GM18519 (cell line): ENCODE data around the gene C6orf15.

Source experiments
- ATAC-seq: cut with Tn5 transposase; IDR thresholded peaks from one replicate; pipeline ENCODE4 v1.9.1; 2021; ENCODE audit warnings: mild to moderate bottlenecking, moderate library complexity; ENCODE audit not compliant: unreplicated experiment, low FRiP score

Gene C6orf15

GRCh38 chr6:31112478-31112877 is at the start of gene C6orf15:
Gene C6orf15 (minus strand): TSS chr6:31112575. CDS start chr6:31112555, 20 bp downstream.
- ATAC-seq: no peak

GRCh38 chr6:31161216-31162126 is 49.1 kb upstream of the C6orf15 start:
- ATAC-seq: no peak

GRCh38 chr6:31158863-31159855 is 46.8 kb upstream of the C6orf15 start:
- no peak for ATAC-seq

- peak; percentile 73 for ATAC-seq
Observed at GRCh38 chr6:31158140-31158862, 45.9 kb upstream of the C6orf15 start, which contains the start of gene TCF19. Gene TCF19 (plus strand): TSS chr6:31158589. CDS start chr6:31159470, 881 bp downstream.

- ATAC-seq: no peak
Observed at GRCh38 chr6:31157513-31158139, 45.3 kb upstream of the C6orf15 start, which contains the start of gene CCHCR1. Gene CCHCR1 (minus strand): TSS chr6:31157802. CDS start chr6:31157600, 202 bp downstream.

- ATAC-seq: no peak
Observed at GRCh38 chr6:31156641-31157040, 44.3 kb upstream of the C6orf15 start.

GRCh38 chr6:31154436-31154835 is 42.1 kb upstream of the C6orf15 start:
- no peak for ATAC-seq

GRCh38 chr6:31152781-31153180 is 40.4 kb upstream of the C6orf15 start:
- no peak for ATAC-seq

GRCh38 chr6:31149827-31150447 is 37.6 kb upstream of the C6orf15 start:
- no peak for ATAC-seq

GRCh38 chr6:31145386-31145785 is 33.0 kb upstream of the C6orf15 start:
- ATAC-seq: no peak

GRCh38 chr6:31144970-31145340 is 32.6 kb upstream of the C6orf15 start:
- no peak for ATAC-seq

- no peak for ATAC-seq
Observed at GRCh38 chr6:31144296-31144969, 32.1 kb upstream of the C6orf15 start.

GRCh38 chr6:31143148-31143547 is 30.8 kb upstream of the C6orf15 start:
- ATAC-seq: no peak

GRCh38 chr6:31142361-31142761 is 30.0 kb upstream of the C6orf15 start:
- no peak for ATAC-seq

GRCh38 chr6:31140643-31141042 is 28.3 kb upstream of the C6orf15 start:
- no peak for ATAC-seq

GRCh38 chr6:31139599-31139998 is 27.2 kb upstream of the C6orf15 start:
- ATAC-seq: no peak

- ATAC-seq: no peak
Observed at GRCh38 chr6:31138982-31139381, 26.6 kb upstream of the C6orf15 start, which contains the start of gene PSORS1C2. Gene PSORS1C2 (minus strand): TSS chr6:31139066. CDS start chr6:31139026, 40 bp downstream.

- ATAC-seq: no peak
Observed at GRCh38 chr6:31135710-31136109, 23.3 kb upstream of the C6orf15 start.

GRCh38 chr6:31132806-31133205 is 20.4 kb upstream of the C6orf15 start:
- ATAC-seq: no peak
